Stimulated activated CD4-positive, alpha-beta T cell treated with anti-CD3 and anti-CD28 coated beads, TNF-alpha, amount 100 ng/mL, for 1 hour (primary cell): ENCODE results near the gene EPHA3.

ENCODE experiments used
- DNase-seq, 3 donors: peaks; one replicate each; pipeline ENCODE4 v3.0.0-alpha.2; 2020; ENCODE audit warnings: low read depth in 3 of 3, low spot score in 1 of 3

EPHA3 gene

GRCh38 chr3:89441141-89441540 lies 333.7 kb downstream of the EPHA3 start:
- no peak for DNase-seq

GRCh38 chr3:89446593-89446992 lies 339.2 kb downstream of the EPHA3 start:
- DNase-seq, result no peak

GRCh38 chr3:89447243-89447642 lies 339.8 kb downstream of the EPHA3 start:
- no peak for DNase-seq

- DNase-seq, result no peak
Observed at GRCh38 chr3:89449086-89449485, 341.7 kb downstream of the EPHA3 start.

GRCh38 chr3:89452066-89452465 lies 344.6 kb downstream of the EPHA3 start:
- no peak for DNase-seq

- DNase-seq, result no peak
Observed at GRCh38 chr3:89455240-89455639, 347.8 kb downstream of the EPHA3 start.

GRCh38 chr3:89467898-89468363 lies 360.5 kb downstream of the EPHA3 start:
- DNase-seq, result no peak

GRCh38 chr3:89472101-89472500 lies 364.7 kb downstream of the EPHA3 start:
- no peak for DNase-seq

- no peak for DNase-seq
Observed at GRCh38 chr3:89474333-89475130, 367.1 kb downstream of the EPHA3 start.

- DNase-seq, result no peak
Observed at GRCh38 chr3:89488800-89489580, 381.6 kb downstream of the EPHA3 start.

- DNase-seq, result no peak
Observed at GRCh38 chr3:89490129-89490528, 382.7 kb downstream of the EPHA3 start.

GRCh38 chr3:89494734-89495133 lies 387.3 kb downstream of the EPHA3 start:
- no peak for DNase-seq

GRCh38 chr3:89503891-89504391 lies 396.5 kb downstream of the EPHA3 start:
- DNase-seq, result no peak

- DNase-seq, result no peak
Observed at GRCh38 chr3:89504432-89504831, 397.0 kb downstream of the EPHA3 start.

GRCh38 chr3:89506462-89507103 lies 399.2 kb downstream of the EPHA3 start:
- no peak for DNase-seq

- DNase-seq, result no peak
Observed at GRCh38 chr3:89521328-89521727, 413.9 kb downstream of the EPHA3 start.

GRCh38 chr3:89522155-89522554 lies 414.7 kb downstream of the EPHA3 start:
- no peak for DNase-seq

- no peak for DNase-seq
Observed at GRCh38 chr3:89525609-89526008, 418.2 kb downstream of the EPHA3 start.

- no peak for DNase-seq
Observed at GRCh38 chr3:89527736-89528305, 420.4 kb downstream of the EPHA3 start.
